ENCODE data around the gene BDKRB2.

Gene BDKRB2

DNA sequence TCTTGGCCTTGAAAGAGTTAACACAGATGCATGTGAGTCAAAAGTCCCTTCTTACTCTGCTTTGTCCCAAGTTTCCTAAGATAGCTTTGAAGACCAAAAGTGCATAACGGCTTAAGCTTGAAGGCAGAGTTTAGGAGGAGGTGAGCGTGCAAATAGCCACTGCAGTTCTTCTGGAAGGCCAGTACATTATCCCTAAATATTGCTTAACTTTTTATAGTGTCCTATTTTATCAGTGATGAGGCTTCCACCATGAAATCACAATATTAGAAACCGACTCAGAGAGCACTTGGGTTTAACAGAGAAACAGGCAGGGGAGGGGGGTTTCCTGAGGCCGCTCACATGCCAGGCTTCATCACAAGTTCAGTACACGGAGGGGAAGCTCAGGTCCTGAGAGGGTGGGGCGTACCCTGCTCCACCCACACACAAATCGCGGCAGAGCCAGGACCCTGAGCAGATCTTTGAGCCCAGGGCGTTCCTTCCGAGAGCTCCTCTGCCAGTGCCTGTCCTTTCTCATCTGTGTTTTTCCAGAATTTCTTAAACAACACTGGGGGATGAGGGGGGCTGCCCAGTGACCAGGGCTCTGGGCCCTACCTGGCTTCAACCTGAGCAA, 26.8 kb upstream of the BDKRB2 start:
- no peak for DNase-seq

DNA sequence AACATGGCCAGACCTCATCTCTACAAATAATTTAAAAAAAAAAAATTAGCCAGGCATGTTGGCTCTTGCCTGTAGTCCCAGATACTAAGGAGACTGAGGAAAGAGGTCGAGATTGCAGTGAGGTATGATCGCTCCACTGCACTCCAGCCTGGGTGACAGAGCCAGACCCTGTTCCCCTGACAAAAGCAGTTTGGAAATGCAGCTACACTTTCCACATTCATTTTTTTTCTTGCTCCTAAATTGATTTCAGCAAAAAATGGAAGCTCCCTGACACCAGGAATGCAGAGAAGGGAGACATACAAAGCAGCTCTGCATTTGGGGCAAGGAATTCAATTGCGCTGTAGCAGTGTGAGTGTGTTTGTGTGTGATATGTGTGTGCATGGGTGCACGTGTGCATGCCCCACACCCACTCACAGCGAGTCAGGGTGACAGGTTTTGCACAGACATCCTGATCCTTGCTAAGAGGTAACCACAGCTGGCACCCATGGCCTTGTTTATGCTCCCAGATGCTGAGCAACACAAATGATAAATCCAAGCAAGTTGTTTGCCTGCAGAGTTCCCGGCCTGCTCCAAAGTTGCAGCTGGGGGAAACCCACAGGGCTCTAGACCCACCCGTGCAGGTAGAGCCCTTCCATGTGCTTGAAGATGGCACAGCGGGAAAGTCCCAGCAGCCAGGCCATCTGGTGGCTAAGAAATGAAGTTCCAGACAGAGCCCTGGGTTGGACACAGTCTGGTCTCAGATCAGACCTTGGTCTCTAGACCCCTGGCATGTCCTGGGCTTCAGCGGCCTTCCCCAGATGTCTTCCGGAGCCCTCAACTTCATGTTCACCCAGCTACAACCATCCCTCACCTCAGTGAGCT, 25.9 kb upstream of the BDKRB2 start:
- DNase-seq: no peak

DNA sequence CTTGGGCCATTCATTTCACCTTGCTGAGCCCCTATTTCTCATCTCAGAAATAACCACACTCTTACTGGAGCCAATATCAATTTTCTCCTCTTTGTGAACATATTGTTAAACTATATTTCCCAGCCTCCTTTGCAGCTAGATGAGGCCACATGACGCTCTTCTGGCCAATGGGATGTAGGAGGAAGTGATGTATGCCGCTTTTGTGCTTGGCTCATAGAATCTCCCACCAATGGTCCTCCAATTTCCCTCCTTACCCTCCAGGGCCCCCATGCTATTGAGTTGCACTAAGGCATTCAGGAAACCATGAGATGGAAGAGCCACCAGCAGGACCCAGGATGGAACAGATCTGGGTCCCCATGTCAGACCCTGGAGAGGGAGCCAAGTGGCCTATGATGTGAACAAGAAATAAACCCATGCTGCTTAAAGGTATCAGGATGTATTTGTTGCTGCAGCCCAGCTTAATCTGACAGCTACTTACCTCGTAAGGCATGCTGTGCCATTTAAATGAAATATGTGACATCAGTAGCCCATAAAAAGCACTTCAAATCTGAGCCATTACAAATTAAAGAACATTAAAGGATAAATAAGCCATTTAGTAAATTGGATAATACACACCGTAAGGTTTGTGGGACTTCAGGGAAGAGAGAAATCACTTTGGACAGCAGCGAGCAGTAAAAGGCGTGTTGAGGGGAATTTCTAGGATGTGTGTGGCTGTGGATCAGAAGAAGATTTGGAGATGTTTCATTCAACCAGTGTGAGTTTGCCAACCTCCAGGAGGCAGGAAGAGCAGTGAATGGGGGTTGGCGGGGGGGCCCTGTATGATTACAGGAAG, 24.4 kb upstream of the BDKRB2 start:
- DNase-seq: no peak

DNA sequence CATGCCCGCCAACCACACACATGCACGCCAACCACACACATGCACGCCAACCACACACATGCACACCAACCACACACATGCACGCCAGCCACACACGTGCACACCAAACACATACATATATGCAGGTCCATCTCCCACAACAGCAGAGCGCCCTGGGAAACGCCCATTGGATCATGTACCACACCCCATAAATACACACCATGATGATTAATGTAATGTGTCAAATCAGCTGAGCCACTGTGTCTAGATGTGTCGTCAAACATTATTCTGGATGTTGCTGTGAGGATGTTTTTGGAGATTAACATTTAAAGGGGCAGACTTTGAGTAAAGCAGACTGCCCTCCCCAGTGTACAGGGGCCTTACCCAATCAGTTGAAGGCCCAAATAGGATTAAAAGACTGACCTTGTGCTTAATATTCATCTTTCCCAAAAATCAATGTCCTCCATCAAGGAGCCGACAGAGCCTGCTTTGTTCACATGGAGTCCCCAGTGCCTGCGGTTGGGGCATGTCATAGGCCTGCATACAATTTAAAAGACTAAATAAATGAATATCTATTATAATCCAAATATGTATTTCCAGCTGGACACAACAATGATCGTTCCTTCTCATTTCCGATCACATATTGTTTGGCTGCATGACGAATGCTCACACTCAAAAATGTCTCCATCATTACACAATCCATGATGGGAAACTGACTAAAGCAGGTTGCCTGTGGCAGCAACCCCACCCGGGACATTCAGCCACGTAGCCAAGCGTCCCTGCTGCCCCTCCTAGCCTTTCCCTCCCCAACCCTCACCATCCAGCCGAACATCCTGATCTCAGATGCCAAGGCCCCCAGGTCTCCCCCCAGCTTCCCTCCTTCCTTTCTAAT, 23.2 kb upstream of the BDKRB2 start:
- no peak for DNase-seq

DNA sequence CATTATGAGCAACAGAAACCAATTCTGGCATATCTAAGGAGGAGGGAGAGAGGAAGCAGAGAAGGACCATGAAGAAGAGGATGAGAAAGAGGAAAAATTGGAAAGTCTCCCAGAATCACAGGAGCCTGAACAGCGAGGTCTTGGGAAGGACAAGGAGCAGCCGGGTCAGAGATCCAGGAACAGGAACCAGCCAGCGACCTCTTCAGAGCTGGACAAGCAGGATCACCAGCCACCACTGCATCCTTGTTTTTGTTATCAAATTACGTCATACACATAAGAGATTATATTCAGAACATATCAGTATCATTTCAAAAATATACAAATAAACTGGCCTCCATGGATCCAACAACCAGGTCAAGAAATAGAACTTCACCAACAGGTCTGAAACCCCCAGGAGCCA, 22.1 kb upstream of the BDKRB2 start:
- DNase-seq: no peak

DNA sequence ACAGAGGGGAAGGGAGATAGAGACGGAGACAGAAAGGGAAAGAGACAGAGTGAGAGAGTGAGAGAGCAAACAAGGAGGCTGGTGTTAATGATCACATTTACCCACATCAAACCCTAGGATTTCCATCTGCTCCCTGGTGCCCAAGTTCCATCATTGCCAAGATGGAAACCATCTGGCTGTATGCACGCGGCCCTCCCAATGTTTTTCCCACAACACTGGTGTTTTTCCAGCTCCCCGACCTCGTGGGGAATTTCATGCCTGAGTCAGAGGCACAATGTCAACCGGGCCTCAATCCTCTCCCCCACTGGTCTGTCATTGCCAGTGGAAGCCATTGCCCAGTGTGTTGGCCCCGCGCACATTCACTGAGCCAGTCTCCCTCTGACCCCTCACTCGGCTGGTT, 19.9 kb upstream of the BDKRB2 start:
- DNase-seq: no peak

DNA sequence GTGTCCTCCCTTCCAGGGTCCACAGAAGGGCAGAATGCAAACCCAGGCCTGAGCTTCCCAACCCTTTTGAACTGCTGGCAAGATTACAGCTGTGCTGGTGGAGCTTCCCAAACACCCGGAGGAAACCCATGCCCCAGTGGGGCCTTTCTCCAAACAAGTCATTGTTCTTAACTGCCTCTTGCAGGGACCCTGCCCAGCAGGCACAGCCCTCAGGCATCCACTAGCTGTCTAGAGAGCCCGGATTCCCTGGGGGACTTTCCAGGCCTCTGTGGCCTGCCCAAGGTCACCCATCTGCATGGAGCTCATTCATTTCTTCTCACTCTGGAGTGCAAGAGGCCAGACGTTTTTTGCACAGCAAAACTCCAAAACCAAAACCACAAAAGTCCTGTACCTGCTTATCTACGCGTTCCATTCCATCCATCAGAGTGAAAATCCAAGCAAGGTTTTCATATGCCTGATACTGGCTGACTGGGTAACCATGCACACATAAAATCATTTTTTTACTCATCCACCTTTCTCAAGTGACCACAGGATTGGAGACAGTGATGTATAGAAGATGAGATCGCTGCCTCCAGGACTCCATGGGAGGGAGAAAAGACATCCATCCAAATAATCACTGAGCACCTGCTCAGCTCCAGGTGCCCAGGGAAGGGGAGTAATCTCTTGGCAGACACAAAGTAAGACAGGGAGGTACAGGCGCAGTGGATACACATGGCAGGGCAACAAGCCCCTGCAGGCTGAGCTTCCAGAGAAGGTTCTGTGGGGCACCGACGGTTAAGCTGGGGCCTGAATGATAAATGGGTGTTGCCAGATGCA, 17.2 kb upstream of the BDKRB2 start:
- no peak for DNase-seq

DNA sequence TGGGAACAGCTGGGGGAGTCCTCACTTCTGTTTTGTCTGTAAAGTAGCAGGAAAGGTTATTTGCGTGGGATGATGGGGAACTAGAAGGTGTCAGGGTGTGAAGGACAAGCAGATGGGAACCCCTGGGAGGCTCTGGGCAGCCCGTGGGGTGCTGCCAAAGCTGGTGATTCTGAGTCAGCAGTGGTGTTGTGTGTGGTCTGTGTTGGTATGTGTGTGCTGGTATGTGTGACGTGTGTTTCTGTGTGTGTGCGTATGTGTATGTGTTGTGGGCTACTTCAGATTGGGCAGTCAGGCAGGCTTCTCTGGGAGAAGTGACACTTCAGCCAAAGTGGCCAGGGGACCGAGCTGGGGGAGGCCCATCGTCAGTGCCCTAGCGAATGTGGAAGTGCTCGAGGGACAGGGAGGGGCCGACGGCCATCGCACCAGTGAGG, 15.3 kb upstream of the BDKRB2 start:
- DNase-seq: no peak

DNA sequence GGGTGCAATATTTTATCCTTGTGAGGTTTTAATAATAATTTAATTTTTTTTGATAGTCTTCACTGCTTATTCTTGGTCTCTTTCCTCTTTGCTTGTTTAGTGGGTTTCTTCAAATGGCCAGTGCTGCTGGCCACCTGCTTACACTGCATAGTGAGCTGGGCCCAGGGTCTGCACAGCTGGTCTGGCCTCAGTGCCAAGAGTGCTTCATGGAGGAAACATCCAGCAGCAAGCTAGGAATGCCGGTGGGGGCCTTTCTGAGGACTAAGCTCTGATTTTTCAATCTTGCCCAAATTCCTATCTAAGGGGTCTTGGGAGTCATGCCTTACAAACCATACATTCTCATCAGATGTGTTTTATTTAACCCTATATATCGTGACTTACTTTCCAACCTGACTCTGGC, 13.3 kb upstream of the BDKRB2 start:
- no peak for DNase-seq

DNA sequence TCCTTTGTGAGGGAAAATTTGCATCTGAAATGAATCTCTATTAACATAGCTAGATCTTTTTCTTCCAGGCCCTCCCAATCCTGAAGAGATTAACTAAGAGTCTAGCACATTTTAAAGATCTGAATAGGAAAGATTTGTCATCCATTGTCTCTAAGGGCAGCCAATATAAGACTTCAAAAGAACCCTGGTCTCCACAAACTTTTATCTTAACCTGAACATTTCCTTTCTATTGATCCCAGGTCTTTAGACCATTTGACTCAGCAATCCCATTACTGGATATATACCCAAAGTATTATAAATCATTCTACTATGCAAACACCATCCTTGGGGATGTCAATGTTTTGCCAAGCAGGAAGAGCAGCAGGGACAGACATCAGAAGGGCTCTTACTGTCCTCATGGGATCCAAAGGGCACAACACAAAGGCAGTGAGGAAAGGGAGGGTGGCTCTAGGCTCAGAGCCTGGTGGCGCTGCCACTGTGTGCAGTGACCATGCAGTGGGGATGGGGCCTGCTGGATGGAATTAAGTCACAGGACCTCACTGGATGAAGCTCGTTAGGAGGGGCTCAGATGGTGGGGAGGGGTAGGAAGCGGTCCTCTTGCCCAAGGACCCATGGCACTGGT, 12.7 kb upstream of the BDKRB2 start:
- DNase-seq: peak; percentile 27

DNA sequence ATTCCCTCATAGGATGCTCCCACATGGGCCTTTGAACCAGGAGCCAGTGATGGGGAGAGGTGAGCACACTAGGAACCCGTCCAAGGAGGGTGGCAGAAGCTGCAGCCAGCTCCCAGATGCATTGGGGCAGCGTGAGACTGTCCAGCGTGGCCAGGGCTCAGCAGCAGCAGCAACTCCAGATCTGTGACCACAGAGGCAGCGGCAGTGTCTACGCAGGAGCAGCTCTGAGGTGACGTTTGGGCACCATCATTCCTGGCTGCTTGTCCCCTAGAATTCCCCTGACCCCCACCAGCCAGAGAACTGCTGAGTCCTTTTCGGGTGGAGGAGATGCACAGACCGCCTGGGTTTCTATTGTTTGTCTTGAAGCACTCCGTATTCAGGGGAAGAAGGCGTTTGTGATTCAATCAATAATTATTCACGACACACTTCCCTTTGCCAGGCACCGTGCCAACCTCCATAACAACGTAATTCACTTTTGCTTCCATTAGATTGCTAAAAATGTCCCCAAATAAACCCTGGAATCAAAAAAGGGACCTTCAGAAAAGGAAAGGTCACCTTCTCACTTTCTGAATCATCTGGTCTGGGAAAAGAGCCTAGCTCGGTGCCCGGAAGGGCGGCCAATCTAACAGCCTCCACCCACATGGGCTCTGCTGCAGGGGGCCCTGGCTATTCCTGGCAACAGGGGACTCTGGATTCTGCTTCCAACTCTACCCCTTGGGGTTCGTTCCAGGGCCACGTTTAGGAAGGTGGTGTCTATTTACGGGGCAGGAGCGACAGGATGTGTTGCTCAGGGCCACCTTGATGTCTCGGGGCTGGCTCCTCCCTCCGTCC, 11.4 kb upstream of the BDKRB2 start:
- no peak for DNase-seq

DNA sequence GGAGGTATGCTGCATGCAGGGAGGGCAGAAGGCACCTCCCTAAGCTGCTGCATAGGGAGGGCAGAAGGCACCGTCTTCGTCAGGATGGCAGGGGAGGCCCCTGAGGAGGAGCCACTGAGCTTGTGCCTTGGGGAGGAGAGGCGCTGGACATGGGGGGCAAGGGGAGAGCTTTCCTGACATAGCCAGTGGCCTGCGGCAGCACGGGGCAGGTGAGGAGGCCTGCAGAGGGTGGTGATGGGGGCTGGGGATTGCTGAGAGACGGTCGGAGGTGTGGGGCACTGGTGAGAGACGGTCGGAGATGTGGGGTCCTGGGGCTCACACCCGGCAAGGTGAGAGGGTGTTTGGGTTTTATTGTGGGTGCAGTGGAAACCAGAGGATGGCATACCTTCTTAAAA, 10.4 kb upstream of the BDKRB2 start:
- no peak for DNase-seq

DNA sequence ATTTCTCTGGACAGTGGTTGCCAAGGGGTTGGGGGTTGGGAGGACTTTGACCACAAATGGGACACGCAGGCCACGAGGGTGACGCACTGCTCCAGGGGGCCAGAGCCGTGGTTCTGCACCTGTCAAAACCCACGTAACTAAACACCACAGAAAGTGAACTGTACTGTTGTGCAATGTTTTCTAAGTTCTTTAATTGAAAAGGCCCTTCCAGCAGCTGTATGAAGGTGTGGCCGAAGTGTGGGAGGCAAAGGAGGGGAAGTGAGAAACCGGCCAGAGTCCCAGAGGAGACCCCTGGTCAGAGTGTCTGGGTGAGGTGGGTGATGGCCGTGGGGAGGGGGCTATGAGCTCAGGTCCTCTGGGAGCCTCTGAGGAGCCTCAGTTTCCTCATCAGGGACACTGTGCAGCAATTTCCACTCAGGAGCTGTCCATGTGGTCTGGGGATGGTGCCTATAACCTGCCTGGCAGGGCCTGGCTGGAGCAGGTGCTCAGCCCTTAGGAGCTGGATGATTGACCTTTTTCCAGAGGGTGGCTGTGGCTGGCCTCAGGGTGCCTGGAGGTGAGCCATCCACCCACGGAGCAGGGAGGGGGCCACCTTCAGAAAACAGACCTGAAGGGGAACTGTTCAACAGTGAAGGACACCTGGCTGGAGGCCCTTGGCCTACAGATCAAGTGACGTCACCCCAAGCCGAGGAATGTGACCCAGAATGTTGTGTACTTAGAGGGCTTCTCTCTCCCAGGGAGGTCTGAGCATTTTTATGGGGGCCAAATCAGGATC, 9.8 kb upstream of the BDKRB2 start:
- DNase-seq: no peak

DNA sequence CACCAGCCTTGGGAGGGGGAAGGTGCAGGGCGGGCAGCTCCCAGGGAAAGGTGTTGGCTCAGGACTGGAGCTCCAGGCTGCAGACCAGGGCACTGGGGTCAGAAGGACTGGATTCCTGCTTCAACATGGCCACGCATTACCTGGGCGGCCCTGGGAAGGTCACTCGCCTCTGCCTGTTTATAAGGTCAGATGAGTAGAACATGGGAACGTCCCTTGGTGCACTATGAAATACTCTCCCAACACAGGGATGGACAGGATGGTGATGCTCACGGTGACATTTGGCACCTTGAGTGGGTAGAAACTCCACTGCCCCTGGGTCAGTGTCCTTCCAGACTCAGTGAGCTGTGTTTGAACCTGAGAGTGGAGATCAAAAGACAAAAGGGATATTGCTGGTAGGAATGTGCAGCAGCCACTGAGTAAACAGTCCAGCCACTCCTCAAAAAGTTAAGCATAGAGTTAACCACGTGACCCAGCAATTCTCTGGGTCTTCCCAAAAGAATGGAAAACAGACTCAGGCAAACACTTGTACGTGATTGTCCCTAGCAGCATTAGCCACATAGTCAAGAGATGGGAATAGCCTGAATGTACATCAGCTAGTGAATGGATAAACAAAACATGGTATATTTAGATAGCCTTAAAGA, 9.1 kb upstream of the BDKRB2 start:
- no peak for DNase-seq

DNA sequence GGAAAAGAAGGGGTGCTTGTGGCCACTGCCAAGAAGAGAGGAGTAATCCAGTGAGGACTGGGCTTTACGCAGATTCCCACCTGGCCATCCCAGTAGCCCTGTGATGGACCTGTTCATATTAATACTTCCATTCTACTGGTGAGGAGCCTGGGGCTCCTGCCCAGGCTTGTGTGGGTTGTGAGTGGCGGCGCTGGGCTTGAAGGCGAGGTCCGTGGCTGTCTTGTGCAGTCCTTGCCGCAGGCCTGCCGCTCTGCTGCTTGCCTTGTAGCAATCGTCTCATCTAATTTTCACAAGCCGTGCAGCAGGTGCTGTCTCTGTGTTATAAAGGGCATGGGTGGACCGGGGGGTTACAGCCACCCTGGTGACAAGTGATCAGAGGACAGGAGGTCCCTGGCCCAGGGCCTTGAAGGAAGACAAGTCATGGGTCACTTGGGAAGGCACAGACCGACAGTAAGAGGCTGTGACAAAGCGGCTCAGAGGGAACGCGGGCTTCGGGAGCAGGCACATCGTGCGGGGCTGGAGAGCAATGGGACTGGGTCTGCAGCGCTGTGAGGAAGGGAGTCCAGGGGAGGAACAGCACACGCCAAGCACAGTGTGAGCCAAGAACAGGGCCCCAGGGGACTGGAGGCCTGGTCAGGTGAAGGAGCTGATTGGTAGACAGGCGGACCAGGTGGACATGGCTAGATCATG, 7.3 kb upstream of the BDKRB2 start:
- DNase-seq: no peak

DNA sequence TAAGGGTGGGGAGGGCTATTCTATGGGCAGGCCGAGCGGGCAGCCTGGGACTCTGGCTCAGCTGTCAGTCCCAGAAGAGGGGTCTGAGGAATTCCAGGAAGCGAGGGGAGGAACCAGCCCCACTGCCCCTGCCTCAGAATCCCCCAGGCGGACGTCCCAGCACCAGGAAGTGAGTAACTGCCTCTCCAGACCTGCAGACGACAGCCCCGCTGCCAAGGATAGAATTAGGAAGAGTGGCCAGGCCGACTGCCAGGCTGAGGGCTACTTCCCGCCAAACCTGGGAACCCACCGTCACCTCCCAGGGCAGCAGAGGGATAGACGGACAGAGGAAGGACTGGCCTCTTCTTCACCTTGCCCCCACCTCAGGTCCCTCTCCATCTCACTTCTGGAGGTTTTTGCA, 6.7 kb upstream of the BDKRB2 start:
- DNase-seq: no peak

DNA sequence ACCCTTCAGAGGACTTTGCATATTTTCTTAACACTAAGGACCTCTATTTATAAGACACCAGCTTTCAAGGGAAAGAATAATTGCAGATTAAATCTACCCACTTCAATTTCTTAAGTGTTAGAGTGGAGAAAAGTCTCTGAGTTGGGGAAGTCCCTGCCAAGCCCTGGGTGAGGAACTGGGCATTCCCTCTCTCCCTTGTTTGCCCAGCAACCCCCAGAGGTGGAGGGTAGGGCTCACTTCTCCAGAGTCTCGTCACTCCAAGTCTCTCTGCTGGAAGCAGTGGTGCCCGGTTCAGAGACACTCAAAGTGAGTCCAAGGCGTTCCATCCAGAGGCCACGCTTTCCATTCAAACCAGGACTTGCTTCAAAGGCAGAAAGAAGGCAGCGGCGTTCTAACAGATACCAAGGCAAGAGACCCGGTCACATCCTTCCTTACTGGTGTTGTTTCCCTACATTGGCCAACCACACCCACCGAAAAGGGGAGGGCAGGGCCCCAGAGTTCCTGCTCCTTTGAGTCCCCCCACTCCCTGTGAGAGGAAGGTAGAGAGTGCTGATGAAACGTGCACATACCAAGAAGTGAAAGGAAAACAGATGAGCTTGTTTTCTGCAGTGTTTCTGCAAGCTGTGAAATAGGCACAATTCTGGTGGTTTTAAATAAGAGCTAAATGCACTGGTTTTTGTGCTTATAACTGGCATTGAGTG, 6.1 kb upstream of the BDKRB2 start:
- no peak for DNase-seq

DNA sequence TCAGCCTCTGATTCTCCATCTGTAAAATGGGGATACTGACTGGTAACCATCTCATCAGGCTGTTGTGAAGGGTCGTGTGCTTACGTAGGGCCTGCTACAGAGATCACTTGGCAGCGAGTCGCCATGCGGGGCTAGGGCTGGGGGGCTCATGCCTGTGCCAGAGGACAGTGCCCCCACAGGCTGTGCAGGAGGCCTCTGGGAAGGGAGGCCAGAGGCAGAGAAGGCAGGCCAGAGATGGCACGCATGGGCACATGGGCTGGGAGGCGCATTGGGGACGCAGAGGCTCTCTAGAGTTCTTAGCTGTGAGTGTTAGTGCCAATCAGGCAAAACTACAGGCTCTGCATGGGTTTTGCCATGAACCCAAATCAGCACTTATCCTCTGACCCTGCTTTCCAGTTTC, 3.5 kb upstream of the BDKRB2 start:
- no peak for DNase-seq

Data from NCI-H2029 (cell line).